GM12878 (cell line): ENCODE results near the gene RFXANK. TPM values are rescaled to one million over a fixed set of nuclear protein-coding genes. Genes with fewer than 3 reads are reported as not detected.

Experiments used
- ATAC-seq: fragments of 200-7000 bp; cut with Tn5 transposase; 3 replicates; pipeline ENCODE4 v1.9.1; 2020; ENCODE audit warnings: mild to moderate bottlenecking, moderate library complexity
- BruUV-seq: library from RNA; stranded (reverse); fragments of 400-500 nt; replicated peaks from 2 replicates; lab custom pipeline; 2021; lab: Mats Ljungman, UMichigan
- CTCF ChIA-PET: fragments of 300-600 bp; sonication (Branson Sonifier 250); formaldehyde crosslinking; extraction: SDS; loops from one replicate; lab custom pipeline; 2021; ENCODE audit warnings: inconsistent platforms; lab: Yijun Ruan, JAX
- POLR2A ChIA-PET: fragments of 350-600 bp; formaldehyde crosslinking; extraction: SDS; loops from one replicate; lab custom pipeline; 2021; ENCODE audit warnings: inconsistent platforms; lab: Charles Lee
- RAD21 ChIA-PET: fragments of 300-600 bp; sonication (Branson Sonifier 250); formaldehyde crosslinking; loops from one replicate; lab custom pipeline; 2023; ENCODE audit warnings: antibody characterized with exemption; ENCODE audit not compliant: unreplicated experiment; lab: Charles Lee
- SMC1A ChIA-PET: fragments of 300-600 bp; sonication (Branson Sonifier 250); formaldehyde crosslinking; loops from one replicate; lab custom pipeline; 2023; ENCODE audit not compliant: unreplicated experiment, uncharacterized antibody; lab: Charles Lee
- DNase-seq: peaks from one replicate; pipeline ENCODE4 v3.0.0-alpha.2; 2011; ENCODE audit warnings: low read depth, low spot score
- FAIRE-seq: peaks from 3 replicates; lab custom pipeline; 2011; peaks lifted over from hg19 to GRCh38; lab: Jason Lieb, UNC
- H2AFZ ChIP-seq: 2 replicates; pipeline ENCODE4 v1.6.0; 2011; ENCODE audit warnings: low read depth, low read length, control low read depth; ENCODE audit not compliant: control insufficient read depth
- H3K27ac ChIP-seq: 2 replicates; pipeline ENCODE4 v1.5.1; 2011; ENCODE audit warnings: control low read depth; ENCODE audit not compliant: control insufficient read depth, insufficient read depth
- H3K27me3 ChIP-seq, 2 experiments: replicated peaks in 1 of 2; 2 replicates each; pipeline versions ENCODE4 v1.6.0 to v1.6.1; 2011; ENCODE audit warnings: low read length in 1 of 2; ENCODE audit not compliant: control insufficient read depth in 2 of 2, insufficient read depth in 2 of 2
- H3K36me3 ChIP-seq, 2 experiments: 2 replicates each; pipeline ENCODE4 v1.5.1; 2011; ENCODE audit warnings: low read length in 1 of 2; ENCODE audit not compliant: control insufficient read depth in 2 of 2, insufficient read depth in 2 of 2
- H3K4me1 ChIP-seq: 2 replicates; pipeline ENCODE4 v1.6.1; 2011; ENCODE audit warnings: mild to moderate bottlenecking, low read length, moderate library complexity, mixed read lengths; ENCODE audit not compliant: control insufficient read depth, insufficient read depth
- H3K4me2 ChIP-seq: 2 replicates; pipeline ENCODE4 v1.6.0; 2011; ENCODE audit warnings: control low read depth; ENCODE audit not compliant: control insufficient read depth, insufficient read depth
- H3K4me3 ChIP-seq: fragments of 200-600 bp; sonication (generic); 2 replicates; pipeline ENCODE4 v1.5.1; 2016
- H3K79me2 ChIP-seq: 2 replicates; pipeline ENCODE4 v1.6.0; 2011; ENCODE audit warnings: low read length; ENCODE audit not compliant: control insufficient read depth, insufficient read depth
- H3K9ac ChIP-seq: 2 replicates; pipeline ENCODE4 v1.8.0; 2011; ENCODE audit warnings: low read length, control low read depth, mixed read lengths; ENCODE audit not compliant: control insufficient read depth, insufficient read depth
- H3K9me3 ChIP-seq: replicated peaks from 3 replicates; pipeline ENCODE4 v1.5.1; 2011; ENCODE audit warnings: mild to moderate bottlenecking, low read length; ENCODE audit not compliant: control insufficient read depth, insufficient read depth
- H4K20me1 ChIP-seq: 2 replicates; pipeline ENCODE4 v1.6.0; 2011; ENCODE audit not compliant: control insufficient read depth, insufficient read depth
- ATF3 ChIP-seq: IDR thresholded peaks from 2 replicates; pipeline ENCODE4 v1.6.1; 2011; ENCODE audit warnings: low read depth, mild to moderate bottlenecking, low read length, moderate library complexity, borderline replicate concordance; ENCODE audit errors: extremely low read depth
- EED ChIP-seq: sonication (generic); IDR thresholded peaks from 2 replicates; pipeline ENCODE4 v1.6.1; 2016; ENCODE audit warnings: antibody characterized with exemption, low read depth
- ETV6 ChIP-seq, 2 experiments: fragments of 450-650 bp in 1 of 2; IDR thresholded peaks in 1 of 2; conservative IDR thresholded peaks in 1 of 2; 2 replicates each; pipeline ENCODE4 v1.6.1; 2014; ENCODE audit warnings: antibody characterized with exemption in 1 of 2, borderline replicate concordance in 1 of 2, low read depth in 1 of 2, mild to moderate bottlenecking in 1 of 2, moderate library complexity in 1 of 2
- FOXM1 ChIP-seq: IDR thresholded peaks from 2 replicates; pipeline ENCODE4 v1.6.1; 2012; ENCODE audit warnings: low read depth, mild to moderate bottlenecking, inconsistent platforms, low read length, moderate library complexity
- GABPA ChIP-seq: IDR thresholded peaks from 2 replicates; pipeline ENCODE4 v1.6.1; 2014; ENCODE audit warnings: antibody characterized with exemption, low read depth, mild to moderate bottlenecking, inconsistent platforms
- IKZF2 ChIP-seq, 2 experiments: fragments of 450-650 bp; IDR thresholded peaks; 2 replicates each; pipeline ENCODE4 v1.6.1; 2017; ENCODE audit warnings: mild to moderate bottlenecking in 2 of 2, moderate library complexity in 2 of 2
- MEF2A ChIP-seq: IDR thresholded peaks from 2 replicates; pipeline ENCODE4 v1.6.1; 2011; ENCODE audit warnings: low read depth, mild to moderate bottlenecking, low read length, moderate library complexity; ENCODE audit not compliant: insufficient read depth
- MTA3 ChIP-seq: IDR thresholded peaks from 2 replicates; pipeline ENCODE4 v1.6.1; 2012; ENCODE audit warnings: low read length, inconsistent platforms, borderline replicate concordance
- MYB ChIP-seq: fragments of 150-350 bp; IDR thresholded peaks from 2 replicates; pipeline ENCODE4 v1.6.1; 2014; ENCODE audit warnings: mild to moderate bottlenecking, low read depth, low read length, borderline replicate concordance
- PML ChIP-seq: IDR thresholded peaks from 2 replicates; pipeline ENCODE4 v1.6.1; 2012; ENCODE audit warnings: low read length, inconsistent platforms
- RAD51 ChIP-seq: fragments of 450-650 bp; IDR thresholded peaks from 2 replicates; pipeline ENCODE4 v1.6.1; 2016; ENCODE audit warnings: moderate library complexity, mild to moderate bottlenecking, inconsistent platforms
- RBBP5 ChIP-seq: fragments of 200-600 bp; sonication (generic); conservative IDR thresholded peaks from 2 replicates; pipeline ENCODE4 v1.6.1; 2016
- SMAD1 ChIP-seq: fragments of 450-650 bp; IDR thresholded peaks from 2 replicates; pipeline ENCODE4 v1.6.1; 2018; ENCODE audit warnings: mild to moderate bottlenecking, low read depth; ENCODE audit not compliant: partially characterized antibody
- SMARCA5 ChIP-seq: fragments of 450-650 bp; IDR thresholded peaks from 2 replicates; pipeline ENCODE4 v1.6.1; 2017; ENCODE audit warnings: mild to moderate bottlenecking
- SP1 ChIP-seq: IDR thresholded peaks from one replicate; pipeline ENCODE4 v1.6.1; 2011; ENCODE audit warnings: low read depth, low read length
- TCF7 ChIP-seq: IDR thresholded peaks from 2 replicates; pipeline ENCODE4 v1.6.1; 2014; ENCODE audit warnings: antibody characterized with exemption, borderline replicate concordance
- WRNIP1 ChIP-seq: IDR thresholded peaks from 2 replicates; pipeline ENCODE4 v1.6.1; 2011; ENCODE audit warnings: low read depth, low read length, improper control_type of control experiment, borderline replicate concordance
- ZBTB40 ChIP-seq: fragments of 450-650 bp; IDR thresholded peaks from 2 replicates; pipeline ENCODE4 v1.6.1; 2016; ENCODE audit warnings: mild to moderate bottlenecking, moderate library complexity, borderline replicate concordance
- ZNF274 ChIP-seq: IDR thresholded peaks from one replicate; pipeline ENCODE4 v1.8.0; 2011; ENCODE audit not compliant: insufficient read length, insufficient read depth
- ZSCAN29 ChIP-seq: fragments of 450-650 bp; IDR thresholded peaks from 2 replicates; pipeline ENCODE4 v1.6.1; 2017; ENCODE audit warnings: mild to moderate bottlenecking, moderate library complexity
- WGBS: methylation state at CpG from one replicate; pipeline ENCODE4 v1.1.6; 2016; ENCODE audit warnings: low lambda C conversion rate; ENCODE audit not compliant: insufficient replicate concordance, insufficient coverage; ENCODE audit errors: missing lambda C conversion rate; 5-methylcytosine and 5-hydroxymethylcytosine counted together
- in situ Hi-C: fragments of 300-500 bp; cut with MboI; formaldehyde crosslinking; loops from 9 replicates; pipeline ENCODE4 v1.14.3; 2018; ENCODE audit warnings: mixed read lengths
- intact Hi-C: fragments of 100-400 bp; cut with micrococcal nuclease; formaldehyde crosslinking; loops from one replicate; pipeline ENCODE4 v1.14.2; 2022; ENCODE audit not compliant: unreplicated experiment
- polyA plus RNA-seq, 11 experiments: library from polyadenylated mRNA; depleted of rRNA in 4 of 11; unstranded in 6 of 11; stranded (reverse) in 5 of 11; fragments of >200 nt; fragmentation: Nextera tagmentation in 4 of 11; fragmentation: Illumina TruSeq in 1 of 11; extraction: Ambion mirVana in 4 of 11; extraction: Trizol in 1 of 11; gene quantifications; 1 replicate in 1 of 11; 2 replicates in 10 of 11; pipeline versions ENCODE4 v1.2.1 to v1.2.3, GENCODE V29; 2011 to 2016; ENCODE audit warnings: inconsistent platforms in 2 of 11, missing spikeins in 2 of 11, low read depth in 1 of 11
- total RNA-seq, 4 experiments: library from RNA; depleted of rRNA in 3 of 4; stranded (reverse); fragments of >200 nt in 3 of 4; fragmentation: Illumina TruSeq in 1 of 4; extraction: Trizol in 1 of 4; gene quantifications; 2 replicates each; pipeline versions ENCODE4 v1.2.1 to v1.2.3, GENCODE V29; 2013 to 2021

RFXANK gene
- total and polyA plus RNA-seq, 10 of the 15 experiments (the other 5 are each of a cell fraction or from before 2014, with no cell fraction given): 70.8 to 125 (median 95.7) TPM

- POLR2A ChIA-PET: no interaction called here
- RAD21 ChIA-PET: no interaction called here
- Histone ChIP-seq H3K27me3 (no peaks in the 10 kb centered on the region), H4K20me1 (no peaks in the 10 kb centered on the region), H3K79me2 (no peaks in the 10 kb centered on the region), H3K36me3 (no peaks in the 10 kb centered on the region), H3K4me1 (peaks cover 4% of the 10 kb centered on the region), H2AFZ (no peak overlapping the region), H3K9me3 (no peaks in the 10 kb centered on the region), H3K27ac (no peak overlapping the region), H3K4me2 (no peak overlapping the region), H3K4me3 (no peak overlapping the region), H3K9ac (no peak overlapping the region)
- ATAC-seq (no peak), FAIRE-seq (no peak), DNase-seq (no peak)
- BruUV-seq: no TSS peak
- intact Hi-C loops (no loop called here), in situ Hi-C loops (no loop called here)
- no peak for TF ChIP-seq SP1
- no peak for TF ChIP-seq RAD51
- TF ChIP-seq EED: no peak
- TF ChIP-seq SMARCA5: no peak
- TF ChIP-seq ZSCAN29: no peak
- no peak for TF ChIP-seq PML
- no peak for TF ChIP-seq MYB
- TF ChIP-seq MEF2A: no peak
- no peak for TF ChIP-seq RBBP5
- no peak for TF ChIP-seq MTA3
- no peak for TF ChIP-seq TCF7
- no peak for TF ChIP-seq IKZF2 (IDR thresholded peaks at IDR 0.05)
- no peak for TF ChIP-seq ETV6 (conservative IDR thresholded peaks at IDR 0.05 in 1 of 2, IDR thresholded peaks at IDR 0.05 in 1 of 2; ENCODE audit: borderline replicate concordance in 1 of 2, low read depth in 1 of 2)
- no peak for TF ChIP-seq WRNIP1
- no peak for TF ChIP-seq ZBTB40
- TF ChIP-seq SMAD1: no peak
- no peak for TF ChIP-seq ZNF274
- no peak for TF ChIP-seq ATF3
- no peak for TF ChIP-seq GABPA
- no peak for TF ChIP-seq FOXM1
- WGBS: 81% methylated on average over 5 of the region's 5 CpGs
- SMC1A ChIA-PET: no interaction called here
- CTCF ChIA-PET: no interaction called here
Observed at GRCh38 chr19:19223060-19223459, 31.0 kb downstream of the RFXANK start.
